ENCODE results near the gene DDX54. TPM values are rescaled to one million over a fixed set of nuclear protein-coding genes. Genes with fewer than 3 reads are reported as not detected.

DDX54 gene
- total and polyA plus RNA-seq, 5 experiments from 2014 or later: 17.9 to 81.8 (median 38.2) TPM

DNA sequence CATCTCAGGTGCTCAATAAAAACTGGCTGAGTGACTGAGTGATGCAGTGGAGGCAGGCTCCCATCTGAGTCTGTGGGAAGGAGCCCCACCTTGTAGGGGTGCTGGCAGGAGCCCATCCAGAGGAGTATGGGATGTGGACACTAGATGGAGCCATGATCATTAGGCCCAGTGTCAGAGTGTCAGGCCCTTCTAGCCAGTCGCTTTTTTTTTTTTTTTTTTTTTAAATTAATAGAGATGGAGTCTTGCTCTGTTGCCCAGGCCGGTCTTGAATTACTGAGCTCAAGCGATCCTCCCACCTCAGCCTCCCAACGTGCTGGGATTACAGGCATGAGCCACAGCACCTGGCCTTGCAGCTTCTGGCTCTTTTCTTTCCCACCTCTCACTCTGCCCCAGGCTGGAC is 11.7 kb upstream of the DDX54 start:
- ATAC-seq (peak; percentile 99 to 100), DNase-seq (peak in 9 of 10 donors; percentile 34 to 79 (median 58))
- Mint-ChIP-seq H3K4me1 (peaks cover 0 to 12% (median 4%) of the 10 kb centered on the region in 4 donors), H3K27me3 (no peaks in the 10 kb centered on the region), H3K27ac (peak overlapping the region in 1 of 10 donors; percentile 46), H3K9me3 (no peaks in the 10 kb centered on the region), H3K4me3 (no peak overlapping the region), H3K36me3 (peaks cover 0 to 6% (median 0%) of the 10 kb centered on the region in 3 donors)
- POLR2A ChIA-PET: interaction anchor here (0.6 to 1.1 kb wide), 4 partner anchors 12 to 75 kb away, joined by 3 to 5 read pairs (median 4); no protein-coding TSS in a partner anchor

DNA sequence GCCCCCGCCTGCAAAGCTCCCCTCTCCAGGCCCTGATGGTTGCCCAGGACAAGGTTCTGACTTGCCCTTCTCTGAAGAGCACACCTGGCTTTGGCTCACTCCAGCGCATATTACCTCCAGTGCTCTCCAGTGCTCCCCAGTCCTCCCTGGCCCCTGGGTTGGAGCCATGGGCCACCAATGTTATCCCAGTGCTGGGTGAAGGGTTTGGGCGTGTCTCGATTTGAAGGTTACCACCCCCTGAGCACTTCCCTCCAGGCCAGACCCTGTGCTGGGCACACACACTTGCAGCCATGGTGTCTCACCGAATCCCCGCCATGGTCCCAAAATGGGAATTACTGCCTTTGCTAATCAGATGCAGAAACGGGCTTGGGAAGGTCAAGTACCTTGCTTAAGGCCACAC is 11.3 kb upstream of the DDX54 start:
- POLR2A ChIA-PET: interaction anchor here (1.1 kb wide), 1 partner anchor 21 kb away, joined by 5 read pairs; no protein-coding TSS in a partner anchor
- no peak overlapping the region for H3K27ac Mint-ChIP-seq
- no peaks in the 10 kb centered on the region for H3K27me3 Mint-ChIP-seq
- H3K4me3 Mint-ChIP-seq: no peak overlapping the region
- DNase-seq: no peak
- H3K4me1 Mint-ChIP-seq: peaks cover 0 to 12% (median 4%) of the 10 kb centered on the region in 4 donors
- H3K36me3 Mint-ChIP-seq: peaks cover 0 to 10% (median 1%) of the 10 kb centered on the region in 3 donors
- no peaks in the 10 kb centered on the region for H3K9me3 Mint-ChIP-seq
- no peak for ATAC-seq

DNA sequence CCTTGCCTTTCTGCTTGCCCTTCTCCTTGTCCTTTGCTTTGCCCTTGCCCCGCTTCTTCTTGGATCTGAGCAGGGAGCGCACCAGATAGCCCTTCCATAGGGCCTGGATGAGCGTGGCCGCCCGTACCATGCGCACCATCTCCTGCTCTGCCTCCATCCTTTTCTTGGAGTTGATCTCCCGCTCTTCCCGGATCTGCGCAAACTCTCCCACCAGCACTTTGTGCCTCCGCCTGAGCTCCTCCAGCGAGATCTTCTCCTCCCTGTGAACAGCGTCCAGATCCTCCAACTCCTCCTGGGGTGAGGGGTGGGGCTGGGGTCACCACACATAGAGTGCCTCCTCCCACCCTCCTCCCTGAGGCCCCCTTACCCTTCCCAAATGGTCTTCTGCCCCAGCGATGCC is 10.3 kb upstream of the DDX54 start:
- no peak for DNase-seq
- peak overlapping the region in 2 of 10 donors; percentile 2 to 67 for H3K27ac Mint-ChIP-seq
- H3K36me3 Mint-ChIP-seq: peaks cover 0 to 19% (median 3%) of the 10 kb centered on the region in 3 donors
- ATAC-seq: no peak
- no peak overlapping the region for H3K4me3 Mint-ChIP-seq
- H3K27me3 Mint-ChIP-seq: no peaks in the 10 kb centered on the region
- POLR2A ChIA-PET: interaction anchor here (0.8 to 1.1 kb wide), 2 partner anchors 22 to 37 kb away, joined by 3 to 5 read pairs; no protein-coding TSS in a partner anchor
- H3K9me3 Mint-ChIP-seq: no peaks in the 10 kb centered on the region
- peaks cover 0 to 12% (median 3%) of the 10 kb centered on the region in 4 donors for H3K4me1 Mint-ChIP-seq

DNA sequence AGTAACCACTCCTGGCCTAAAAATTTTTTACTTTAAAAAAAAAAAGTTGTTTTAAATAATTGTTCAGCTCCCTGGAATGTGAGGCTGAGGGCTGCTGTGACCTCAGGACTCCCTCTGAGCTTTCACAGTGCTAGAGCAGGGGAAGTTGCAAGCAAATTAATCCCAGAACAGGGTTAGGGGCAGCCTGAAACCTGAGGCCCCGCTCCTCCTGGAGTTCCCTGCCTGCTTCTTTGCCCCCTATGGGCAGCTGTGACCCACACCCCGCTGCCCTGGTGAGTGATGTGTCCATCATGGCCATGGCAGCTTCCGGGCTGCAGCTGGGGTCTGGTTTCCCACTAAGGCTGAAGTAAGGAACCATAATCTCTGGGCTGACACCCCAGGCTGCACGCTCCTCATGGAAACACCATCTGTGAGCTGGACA is 9.7 kb upstream of the DDX54 start:
- ATAC-seq (no peak), DNase-seq (no peak)
- no peaks in the 10 kb centered on the region for H3K9me3 Mint-ChIP-seq
- POLR2A ChIA-PET: interaction anchor here (0.6 to 0.8 kb wide), 3 partner anchors 30 to 717 kb away, joined by 3 to 8 read pairs (median 4); no protein-coding TSS in a partner anchor
- no peak overlapping the region for H3K4me3 Mint-ChIP-seq
- H3K27ac Mint-ChIP-seq: no peak overlapping the region
- peaks cover 0 to 25% (median 3%) of the 10 kb centered on the region in 3 donors for H3K36me3 Mint-ChIP-seq
- peaks cover 0 to 12% (median 3%) of the 10 kb centered on the region in 4 donors for H3K4me1 Mint-ChIP-seq
- no peaks in the 10 kb centered on the region for H3K27me3 Mint-ChIP-seq

DNA sequence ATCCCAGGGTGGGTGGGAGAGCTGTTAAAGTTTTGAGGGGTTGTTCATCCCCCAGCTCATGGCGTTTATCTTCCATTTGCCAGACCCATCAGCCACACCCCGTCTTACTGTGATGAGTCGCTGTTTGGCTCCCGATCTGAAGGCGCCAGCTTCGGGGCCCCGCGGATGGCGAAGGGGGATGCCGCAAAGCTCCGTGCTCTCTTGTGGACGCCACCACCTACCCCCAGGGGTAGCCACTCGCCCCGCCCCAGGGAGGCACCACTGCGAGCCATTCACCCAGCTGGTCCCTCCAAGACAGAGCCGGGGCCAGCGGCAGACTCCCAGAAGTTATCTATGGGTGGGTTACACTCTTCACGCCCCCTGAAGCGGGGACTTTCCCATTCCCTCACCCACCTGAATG is 5.9 kb upstream of the DDX54 start:
- DNase-seq: no peak
- Mint-ChIP-seq H3K27ac (no peak overlapping the region), H3K9me3 (no peaks in the 10 kb centered on the region), H3K27me3 (no peaks in the 10 kb centered on the region), H3K36me3 (peaks cover 3 to 37% (median 5%) of the 10 kb centered on the region in 3 donors), H3K4me1 (peaks cover 12 to 24% (median 18%) of the 10 kb centered on the region in 4 donors), H3K4me3 (no peak overlapping the region)
- POLR2A ChIA-PET: no interaction called here
- ATAC-seq: no peak

DNA sequence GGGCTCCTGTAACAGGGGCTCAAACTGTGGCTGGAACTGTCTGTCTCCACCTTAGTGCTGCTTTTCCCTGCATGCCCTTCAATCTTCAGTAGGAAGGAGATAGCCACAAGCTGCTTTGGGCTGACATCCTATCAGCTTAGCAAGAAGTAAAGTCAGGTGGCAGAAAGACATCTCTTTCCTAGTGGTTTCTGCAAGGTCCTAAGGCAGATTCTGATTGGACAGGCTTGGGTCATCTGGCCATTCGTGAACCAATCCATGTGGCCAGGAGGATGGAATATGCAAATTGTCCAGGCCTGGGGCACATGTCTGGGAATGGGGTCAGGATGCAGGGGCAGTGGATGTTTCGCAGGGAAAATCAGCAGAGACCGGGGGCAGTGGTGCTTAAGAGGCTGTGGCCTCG is 5.5 kb upstream of the DDX54 start:
- Mint-ChIP-seq H3K36me3 (peaks cover 3 to 37% (median 5%) of the 10 kb centered on the region in 3 donors), H3K4me3 (no peak overlapping the region), H3K27me3 (no peaks in the 10 kb centered on the region), H3K9me3 (no peaks in the 10 kb centered on the region), H3K4me1 (peaks cover 15 to 27% (median 20%) of the 10 kb centered on the region in 4 donors), H3K27ac (peak overlapping the region in 3 of 10 donors; percentile 35 to 77 (median 37))
- ATAC-seq (no peak), DNase-seq (no peak)
- POLR2A ChIA-PET: no interaction called here

DNA sequence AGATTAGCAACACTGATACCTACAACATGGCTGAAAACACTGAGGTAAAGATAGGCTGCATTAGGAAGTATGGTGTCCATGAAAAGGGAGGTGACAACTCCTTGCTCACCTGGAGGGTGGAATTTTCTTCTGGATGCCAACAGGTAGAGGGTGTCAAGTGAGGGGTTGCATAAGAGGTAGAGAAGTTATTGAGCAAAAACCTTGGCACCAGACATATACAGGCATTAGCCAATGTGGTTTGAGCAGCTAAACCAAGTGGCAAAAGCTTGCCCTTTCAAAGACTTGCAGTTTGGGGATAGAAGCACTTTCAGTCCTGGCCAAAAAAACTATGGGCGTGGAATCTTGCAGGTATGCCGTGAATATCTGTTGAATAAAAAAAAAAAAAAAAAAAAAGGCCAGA is 4.1 kb upstream of the DDX54 start:
- no peak for DNase-seq
- Mint-ChIP-seq H3K36me3 (peaks cover 3 to 37% (median 5%) of the 10 kb centered on the region in 3 donors), H3K4me3 (no peak overlapping the region), H3K9me3 (no peaks in the 10 kb centered on the region), H3K27me3 (no peaks in the 10 kb centered on the region), H3K27ac (peak overlapping the region in 3 of 10 donors; percentile 12 to 82 (median 73)), H3K4me1 (peaks cover 15 to 31% (median 22%) of the 10 kb centered on the region in 4 donors)
- POLR2A ChIA-PET: no interaction called here
- ATAC-seq: no peak

DNA sequence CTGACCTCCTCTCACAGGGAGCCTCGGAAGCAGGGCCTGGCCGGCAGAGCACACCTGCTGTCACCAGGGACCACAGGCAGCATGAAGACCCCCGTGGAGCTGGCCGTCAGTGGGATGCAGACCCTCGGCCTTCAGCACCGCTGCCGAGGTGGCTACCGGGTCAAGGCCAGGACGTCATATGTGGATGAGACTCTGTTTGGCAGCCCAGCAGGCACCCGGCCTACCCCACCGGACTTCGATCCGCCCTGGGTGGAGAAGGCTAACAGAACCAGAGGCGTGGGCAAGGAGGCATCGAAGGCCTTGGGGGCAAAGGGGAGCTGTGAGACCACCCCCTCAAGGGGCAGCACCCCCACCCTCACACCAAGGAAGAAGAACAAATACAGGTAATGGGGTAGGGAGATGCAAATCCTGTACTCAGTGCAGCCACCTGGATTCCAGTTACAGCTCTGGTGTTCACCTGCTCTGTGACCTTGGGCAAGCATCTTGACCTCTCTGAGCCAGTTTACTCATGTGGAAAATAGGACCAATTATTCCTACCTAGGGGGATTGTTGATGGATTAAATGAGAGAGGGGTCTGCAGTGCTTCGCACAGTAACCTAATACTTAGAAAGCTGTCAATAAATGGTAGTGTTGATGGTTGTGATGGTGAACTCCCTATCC is 1.5 kb upstream of the DDX54 start:
- no peaks in the 10 kb centered on the region for H3K27me3 Mint-ChIP-seq
- POLR2A ChIA-PET: interaction anchor here (0.6 to 3.0 kb wide), 6 partner anchors 12 to 208 kb away, joined by 3 to 19 read pairs (median 4); partner anchors contain the start of genes OAS2 and TPCN1
- DNase-seq (no peak), ATAC-seq (no peak)
- H3K36me3 Mint-ChIP-seq: peaks cover 3 to 36% (median 5%) of the 10 kb centered on the region in 3 donors
- peak overlapping the region; percentile 88 to 98 (median 96) for H3K27ac Mint-ChIP-seq
- peaks cover 16 to 50% (median 37%) of the 10 kb centered on the region in 4 donors for H3K4me1 Mint-ChIP-seq
- peak overlapping the region; percentile 90 to 99 (median 95) for H3K4me3 Mint-ChIP-seq
- H3K9me3 Mint-ChIP-seq: no peaks in the 10 kb centered on the region

DNA sequence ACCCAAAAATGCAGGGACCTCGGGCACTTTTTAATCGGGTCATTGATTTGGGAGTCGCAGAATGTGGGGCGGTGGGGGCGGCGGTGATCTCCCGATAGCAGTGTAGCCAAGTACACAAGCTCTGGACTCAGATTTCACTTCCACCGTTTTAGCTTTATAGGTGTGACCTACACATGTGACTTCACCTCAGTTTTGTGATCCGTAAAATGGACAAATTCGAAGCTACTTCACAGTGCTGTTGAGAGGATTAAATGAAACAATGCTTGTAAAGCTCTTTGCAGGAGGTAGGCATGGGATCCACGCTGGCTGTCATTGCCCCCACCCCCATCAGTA is 721 bp upstream of the DDX54 start:
- DNase-seq: no peak
- Mint-ChIP-seq H3K36me3 (peaks cover 0 to 34% (median 5%) of the 10 kb centered on the region in 3 donors), H3K27ac (peak overlapping the region; percentile 88 to 98 (median 96)), H3K4me3 (peak overlapping the region; percentile 90 to 99 (median 95)), H3K4me1 (peaks cover 19 to 52% (median 39%) of the 10 kb centered on the region in 4 donors), H3K9me3 (no peaks in the 10 kb centered on the region), H3K27me3 (no peaks in the 10 kb centered on the region)
- POLR2A ChIA-PET: interaction anchor here (0.6 to 3.0 kb wide), 11 partner anchors 10 to 207 kb away, joined by 3 to 19 read pairs (median 4); partner anchors contain the start of genes OAS2 and TPCN1
- ATAC-seq: no peak

DNA sequence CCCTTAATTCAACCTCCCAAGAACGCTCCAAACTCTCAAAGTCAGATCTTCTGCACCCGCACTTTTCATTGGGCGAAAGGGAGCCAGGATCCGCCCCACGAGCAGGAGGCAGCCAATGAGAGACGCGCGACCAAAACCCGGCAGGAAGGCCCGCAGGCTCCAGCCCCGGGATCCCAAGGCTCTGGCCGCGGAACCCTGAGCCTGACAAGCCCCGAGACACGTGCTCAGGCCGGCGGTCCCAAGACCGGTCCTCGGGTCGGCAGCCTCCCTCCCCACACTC is 438 bp downstream of the DDX54 start:
- POLR2A ChIA-PET: interaction anchor here (0.6 to 3.0 kb wide), 10 partner anchors 18 to 773 kb away, joined by 3 to 19 read pairs (median 4); partner anchors contain the start of genes OAS2 and TPCN1
- H3K4me3 Mint-ChIP-seq: peak overlapping the region; percentile 90 to 99 (median 95)
- peaks cover 19 to 52% (median 39%) of the 10 kb centered on the region in 4 donors for H3K4me1 Mint-ChIP-seq
- no peaks in the 10 kb centered on the region for H3K27me3 Mint-ChIP-seq
- H3K9me3 Mint-ChIP-seq: no peaks in the 10 kb centered on the region
- H3K27ac Mint-ChIP-seq: peak overlapping the region; percentile 84 to 98 (median 96)
- peaks cover 0 to 35% (median 5%) of the 10 kb centered on the region in 3 donors for H3K36me3 Mint-ChIP-seq
- DNase-seq: peak; percentile 76 to 97 (median 87)
- peak; percentile 85 to 87 for ATAC-seq

DNA sequence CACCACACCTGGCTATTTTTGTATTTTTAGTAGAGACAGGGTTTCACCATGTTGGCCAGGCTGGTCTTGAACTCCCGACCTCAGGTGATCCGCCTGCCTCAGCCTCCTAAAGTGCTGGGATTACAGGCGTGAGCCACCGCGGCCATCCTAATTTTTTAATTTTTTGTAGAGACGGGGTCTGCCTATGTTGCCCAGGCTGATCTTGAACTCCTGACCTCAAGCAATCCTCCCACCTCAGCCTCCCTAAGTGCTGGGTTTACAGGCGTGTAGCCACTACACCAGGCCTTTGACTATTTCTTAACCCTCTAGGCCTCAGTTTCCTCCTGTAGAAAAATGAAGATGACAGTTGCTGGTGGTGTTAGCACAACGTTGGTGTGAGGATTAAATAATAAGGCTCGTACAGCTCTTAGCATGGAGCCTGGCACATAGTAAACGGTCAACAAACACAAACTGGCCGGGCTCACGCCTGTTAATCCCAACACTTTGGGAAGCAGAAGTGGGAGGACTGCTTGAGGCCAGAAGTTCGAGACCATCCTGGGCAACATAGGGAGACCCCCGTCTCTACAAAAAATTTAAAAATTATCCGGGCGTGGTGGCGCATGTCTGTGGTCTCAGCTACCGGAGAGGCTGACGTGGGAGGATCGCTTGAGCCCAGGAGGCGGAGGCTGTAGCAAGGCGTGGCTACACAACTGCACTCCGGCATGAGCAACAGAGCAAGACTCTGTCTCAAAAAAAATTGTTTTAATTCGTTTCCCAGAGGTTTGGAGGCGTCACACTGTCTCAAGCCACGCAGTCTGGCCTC is 979 bp downstream of the DDX54 start:
- Mint-ChIP-seq H3K4me3 (peak overlapping the region; percentile 90 to 99 (median 95)), H3K9me3 (no peaks in the 10 kb centered on the region), H3K27ac (peak overlapping the region; percentile 84 to 98 (median 96)), H3K27me3 (no peaks in the 10 kb centered on the region), H3K36me3 (peaks cover 0 to 38% (median 3%) of the 10 kb centered on the region in 3 donors), H3K4me1 (peaks cover 18 to 50% (median 39%) of the 10 kb centered on the region in 4 donors)
- DNase-seq (no peak), ATAC-seq (peak; percentile 63 to 70)
- POLR2A ChIA-PET: interaction anchor here (1.6 to 3.0 kb wide), 4 partner anchors 29 to 206 kb away, joined by 3 to 19 read pairs (median 12); partner anchors contain the start of genes OAS2 and TPCN1

DNA sequence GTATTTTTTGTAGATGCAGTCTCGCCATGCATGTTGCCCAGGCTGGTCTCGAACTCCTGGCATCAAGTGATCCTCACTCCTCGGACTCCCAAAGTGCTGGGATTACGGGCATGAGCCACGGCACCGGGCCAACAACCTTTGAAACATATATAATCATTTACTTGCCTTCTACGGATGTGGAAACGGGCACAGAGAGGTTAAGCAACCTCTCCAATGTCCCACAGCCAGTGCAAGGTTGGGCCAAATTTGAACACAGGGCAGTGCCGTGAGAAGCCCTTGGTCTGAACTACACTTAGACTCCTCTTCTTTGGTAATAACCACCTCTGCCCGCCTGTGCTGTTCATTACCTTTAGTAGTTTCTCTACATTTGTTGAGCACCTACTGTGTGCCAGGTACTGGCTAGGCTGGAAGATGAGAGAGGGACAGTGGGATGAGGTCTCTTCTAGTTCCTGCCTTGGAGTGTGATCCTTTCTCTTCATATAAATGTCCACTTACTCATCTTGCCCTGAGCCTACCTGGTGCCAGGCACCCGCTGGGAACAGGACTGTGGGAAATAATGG is 2.2 kb downstream of the DDX54 start:
- DNase-seq: no peak
- ATAC-seq: no peak
- no peaks in the 10 kb centered on the region for H3K9me3 Mint-ChIP-seq
- peak overlapping the region in 8 of 10 donors; percentile 44 to 99 (median 95) for H3K4me3 Mint-ChIP-seq
- peak overlapping the region in 7 of 10 donors; percentile 33 to 89 (median 41) for H3K27ac Mint-ChIP-seq
- peaks cover 0 to 40% (median 7%) of the 10 kb centered on the region in 3 donors for H3K36me3 Mint-ChIP-seq
- POLR2A ChIA-PET: interaction anchor here (0.6 to 0.7 kb wide), 2 partner anchors 280 to 1023 kb away, joined by 3 to 4 read pairs; no protein-coding TSS in a partner anchor
- H3K4me1 Mint-ChIP-seq: peaks cover 16 to 47% (median 36%) of the 10 kb centered on the region in 4 donors
- no peaks in the 10 kb centered on the region for H3K27me3 Mint-ChIP-seq

Data from naive thymus-derived CD8-positive, alpha-beta T cell (primary cell).